DMS153 treated with DMSO at 0.1 percent for 48 hours (cell line): ENCODE data around the gene VWA3B.
"Not testable (repeated sequence)": the region's sequence is repeated elsewhere in the genome, so short reads cannot be mapped to it uniquely, and the experiment has no call there.

Experiments
- DNase-seq: peaks from one replicate; lab custom pipeline; 2025; ENCODE audit not compliant: unreplicated experiment; lab: John Stamatoyannopoulos, UW

The VWA3B gene

DNA sequence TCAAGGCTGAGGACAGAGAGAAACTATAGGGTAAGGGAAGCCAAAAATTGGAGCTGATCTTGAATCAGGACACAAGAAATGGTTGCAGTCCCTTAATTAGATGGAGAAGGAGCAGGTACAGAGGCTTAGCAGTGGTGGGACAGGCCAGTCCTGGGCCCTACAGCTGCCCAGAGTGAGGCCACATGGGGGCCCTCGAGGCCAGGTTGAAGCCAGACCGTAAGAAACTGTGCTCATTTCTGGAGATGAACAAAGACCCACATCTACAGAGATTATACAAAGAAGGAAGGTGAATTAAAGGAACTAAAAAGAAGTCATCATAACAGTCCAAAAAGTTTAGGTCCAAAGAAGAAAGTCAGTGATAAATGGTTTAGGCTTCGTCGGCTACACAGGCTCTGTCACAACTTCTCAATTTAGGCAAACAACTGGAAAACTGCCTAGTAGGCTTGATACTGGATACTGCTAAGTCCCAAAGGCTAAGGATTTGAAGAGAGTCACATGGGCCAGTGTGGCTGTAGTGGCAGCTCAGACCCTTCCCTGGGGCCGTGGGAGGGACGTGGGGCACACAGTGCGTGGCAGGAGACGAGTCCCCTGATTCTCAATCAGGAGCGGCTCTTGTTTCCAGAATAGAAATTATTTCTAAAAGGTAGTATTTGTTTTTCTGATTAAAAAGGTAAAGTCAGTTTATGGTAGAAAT, 208.9 kb downstream of the VWA3B start:
- DNase-seq: no peak

DNA sequence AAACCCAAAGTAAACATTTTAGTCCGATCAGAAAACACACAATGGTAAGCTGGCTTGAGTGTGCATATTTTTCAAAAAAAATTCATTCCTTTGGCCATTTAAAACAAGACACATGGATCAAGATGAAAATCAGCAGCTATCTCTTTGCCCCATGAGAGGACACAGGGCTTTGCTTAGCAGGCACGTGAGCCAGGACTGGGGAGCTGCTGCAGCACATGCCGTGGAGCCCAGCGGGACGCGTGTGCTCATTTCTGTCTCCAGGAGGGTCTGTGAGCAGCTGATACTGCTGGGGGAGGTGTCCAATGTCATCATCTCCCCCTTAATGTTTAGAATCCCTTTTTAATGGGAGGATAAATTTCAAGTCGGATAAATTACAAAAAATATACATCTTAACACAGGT, 209.5 kb downstream of the VWA3B start:
- no peak for DNase-seq

DNA sequence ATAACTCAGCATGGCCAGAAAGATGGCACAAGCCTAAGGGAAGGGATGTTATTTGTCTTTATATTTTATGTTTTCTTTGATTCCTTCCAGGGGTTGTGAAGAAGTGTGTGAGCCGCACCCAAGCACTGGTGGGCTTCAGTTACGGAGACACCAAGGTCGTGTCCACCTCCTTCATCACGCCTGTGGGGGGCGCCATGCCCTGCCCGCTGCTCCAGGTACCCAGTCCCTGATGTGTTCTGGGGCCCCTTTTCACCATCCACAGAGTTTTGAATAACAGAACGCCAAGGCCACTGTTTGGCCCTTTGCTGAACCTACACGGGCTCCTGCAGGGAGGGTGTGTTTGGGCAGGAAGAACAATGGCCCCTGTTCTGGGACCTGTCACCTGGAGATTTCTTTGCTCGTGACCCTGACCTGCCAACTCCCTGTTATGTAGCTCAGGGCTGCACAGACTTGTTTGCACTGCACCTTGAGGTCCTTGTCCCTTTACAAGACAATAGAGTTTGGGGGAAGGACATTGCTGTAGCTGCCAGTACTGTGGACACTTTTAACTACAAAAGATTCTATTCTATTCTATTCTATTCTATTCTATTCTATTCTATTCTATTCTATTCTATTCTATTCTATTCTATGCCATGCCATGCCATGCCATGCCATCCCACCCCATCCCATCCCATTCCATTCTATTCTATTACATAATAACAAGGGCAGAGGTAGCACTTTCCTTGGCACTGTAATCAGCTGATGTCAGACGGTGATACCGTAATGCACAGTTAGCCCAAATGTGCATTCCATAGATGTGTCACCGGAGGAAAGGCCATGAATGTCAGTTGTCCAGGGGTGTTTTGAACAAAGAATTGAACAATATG, 211.1 kb downstream of the VWA3B start:
- no peak for DNase-seq

DNA sequence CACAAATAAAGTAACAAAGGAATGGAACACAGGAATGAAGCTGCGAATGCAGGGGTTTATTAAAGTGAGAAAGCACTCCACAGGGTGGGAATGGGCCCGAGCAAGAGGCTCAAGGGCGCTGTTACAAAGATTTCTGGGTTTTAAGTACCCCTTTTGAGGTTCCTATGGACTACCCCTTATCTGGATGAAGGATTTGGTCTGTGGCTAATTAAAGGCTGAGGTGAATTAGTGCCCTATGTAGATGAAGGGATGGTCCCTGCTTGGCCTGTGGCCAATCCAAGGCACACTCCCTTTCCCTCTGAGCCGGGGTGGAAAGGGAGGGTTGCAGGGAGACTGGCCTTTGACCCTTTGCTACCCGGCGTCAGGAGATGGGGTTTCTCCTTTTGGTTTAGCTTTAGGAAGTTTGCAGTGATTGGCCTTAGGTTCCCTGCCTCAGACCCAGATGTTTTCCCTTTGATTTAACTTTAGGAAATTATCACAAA, 211.8 kb downstream of the VWA3B start:
- DNase-seq: no peak

- DNase-seq: no peak
Observed at GRCh38 chr2:98299211-98299905, 212.4 kb downstream of the VWA3B start.

GRCh38 chr2:98300141-98300874, 213.3 kb downstream of the VWA3B start:
- DNase-seq: no peak

DNA sequence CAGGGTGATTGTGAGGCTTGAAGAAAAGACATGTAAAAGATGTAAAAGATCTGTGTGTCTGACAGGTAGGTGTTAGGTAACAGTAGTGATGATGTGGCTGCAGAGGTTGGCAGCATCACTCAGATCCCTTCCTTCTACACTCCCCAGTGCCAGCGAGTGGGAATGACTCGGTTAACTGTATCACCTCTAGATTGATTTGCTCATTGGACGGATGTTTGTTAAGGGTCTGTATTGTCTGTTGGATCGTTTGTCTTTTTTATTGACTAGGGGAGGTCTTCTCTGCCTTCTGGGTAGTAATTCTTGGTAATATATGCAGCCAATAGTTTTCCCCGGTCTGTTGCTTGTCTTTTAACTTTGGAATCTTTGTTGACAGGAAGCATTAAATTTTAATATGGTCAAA, 214.5 kb downstream of the VWA3B start:
- DNase-seq: no peak

- DNase-seq: not testable (repeated sequence)
Observed at GRCh38 chr2:98307131-98307696, 220.2 kb downstream of the VWA3B start.

GRCh38 chr2:98308068-98308467, 221.1 kb downstream of the VWA3B start:
- DNase-seq: no peak

- DNase-seq: no peak
Observed at GRCh38 chr2:98308532-98308931, 221.6 kb downstream of the VWA3B start.

DNA sequence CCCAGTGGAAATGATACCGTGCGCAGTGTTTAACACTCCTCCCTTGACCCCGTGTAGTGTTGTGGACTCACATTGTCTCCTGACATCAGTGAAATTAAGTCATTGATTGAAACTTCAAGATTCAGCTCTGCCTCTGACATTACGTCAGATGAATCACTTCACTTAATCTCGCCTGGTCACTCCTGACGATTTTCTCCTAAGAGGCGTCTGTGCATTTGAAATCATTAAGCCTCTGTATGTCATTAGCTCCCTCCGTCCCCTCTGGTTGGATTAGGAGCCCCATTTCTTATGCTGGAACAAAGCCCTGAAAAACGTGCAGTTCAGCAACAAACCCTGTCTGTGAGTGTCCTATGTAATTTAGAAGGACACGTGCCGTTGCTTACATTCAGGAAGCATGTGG, 222.6 kb downstream of the VWA3B start:
- no peak for DNase-seq

DNA sequence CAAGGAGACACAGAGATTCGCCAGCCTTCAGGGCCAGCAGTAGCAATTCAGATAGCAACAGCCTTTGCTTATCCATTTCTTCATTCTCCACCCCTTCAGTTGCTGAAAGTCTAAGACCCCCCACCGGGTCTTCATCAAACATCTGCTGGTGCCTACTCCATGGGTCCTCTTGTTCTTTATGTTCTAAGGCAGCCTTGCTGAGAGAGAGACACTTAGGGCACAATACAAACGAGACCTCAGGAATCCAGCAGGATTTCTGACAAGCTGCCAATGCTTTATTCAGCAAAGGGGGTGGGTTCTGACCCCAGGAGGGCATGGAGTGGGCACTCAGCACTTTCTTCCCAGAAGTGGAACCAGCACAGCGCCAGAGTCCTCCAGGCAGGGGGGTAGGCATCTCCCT, 223.0 kb downstream of the VWA3B start:
- no peak for DNase-seq

DNA sequence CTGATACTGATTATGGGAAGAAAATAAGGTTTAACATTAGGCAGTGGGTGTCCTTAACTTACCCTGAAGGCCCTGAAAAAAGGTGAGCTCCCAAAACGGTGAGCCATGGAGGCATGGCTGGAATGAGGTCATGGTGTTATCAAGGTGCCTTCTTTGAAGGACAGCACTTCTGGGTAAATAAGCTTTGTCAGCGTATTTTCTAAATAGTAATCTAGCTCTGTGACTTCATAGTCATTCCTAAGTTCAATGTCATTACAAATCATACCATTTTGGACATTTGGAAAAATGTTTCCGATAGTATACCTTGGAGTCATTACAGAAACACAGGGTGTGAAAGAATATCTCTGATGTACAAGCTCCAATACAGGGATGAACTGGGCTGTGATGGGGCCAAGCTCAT, 224.1 kb downstream of the VWA3B start:
- no peak for DNase-seq

DNA sequence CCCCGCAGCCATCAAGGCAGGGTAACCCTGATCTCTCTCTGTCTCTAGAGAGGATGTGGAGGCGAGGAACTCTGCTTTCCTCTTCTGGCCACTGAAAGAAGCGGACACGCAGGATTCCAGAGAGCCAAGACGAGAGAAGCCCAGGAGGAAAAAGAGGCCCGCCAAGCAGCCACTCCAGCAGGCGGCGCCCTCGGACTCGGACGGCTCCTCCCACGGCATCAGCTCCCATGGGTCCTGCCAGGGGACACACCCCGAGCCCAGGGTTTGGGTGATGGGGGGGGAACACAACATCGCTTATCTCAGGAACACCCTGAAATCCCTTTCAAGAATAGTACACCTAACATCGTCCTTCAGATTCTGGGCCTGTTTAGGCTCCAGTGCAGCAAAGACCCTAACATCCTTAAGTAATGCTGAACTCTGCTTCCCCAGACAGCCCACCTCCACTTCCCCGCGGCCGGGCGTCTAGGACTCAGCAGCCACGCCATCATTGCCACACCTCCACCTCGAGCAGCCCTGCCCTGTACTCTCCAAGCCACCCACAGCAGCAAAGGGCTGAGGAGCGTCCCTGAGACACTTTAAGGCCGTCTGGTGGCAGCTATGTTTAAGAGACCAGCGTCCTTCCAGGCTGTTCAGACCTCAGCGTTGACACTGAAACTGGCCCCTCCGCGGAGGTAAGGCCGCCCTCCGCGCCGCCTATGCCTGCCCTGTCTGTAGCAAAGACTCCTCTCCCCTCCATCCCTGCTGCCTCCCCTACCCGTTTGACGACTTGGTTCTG, 225.0 kb downstream of the VWA3B start:
- no peak for DNase-seq

DNA sequence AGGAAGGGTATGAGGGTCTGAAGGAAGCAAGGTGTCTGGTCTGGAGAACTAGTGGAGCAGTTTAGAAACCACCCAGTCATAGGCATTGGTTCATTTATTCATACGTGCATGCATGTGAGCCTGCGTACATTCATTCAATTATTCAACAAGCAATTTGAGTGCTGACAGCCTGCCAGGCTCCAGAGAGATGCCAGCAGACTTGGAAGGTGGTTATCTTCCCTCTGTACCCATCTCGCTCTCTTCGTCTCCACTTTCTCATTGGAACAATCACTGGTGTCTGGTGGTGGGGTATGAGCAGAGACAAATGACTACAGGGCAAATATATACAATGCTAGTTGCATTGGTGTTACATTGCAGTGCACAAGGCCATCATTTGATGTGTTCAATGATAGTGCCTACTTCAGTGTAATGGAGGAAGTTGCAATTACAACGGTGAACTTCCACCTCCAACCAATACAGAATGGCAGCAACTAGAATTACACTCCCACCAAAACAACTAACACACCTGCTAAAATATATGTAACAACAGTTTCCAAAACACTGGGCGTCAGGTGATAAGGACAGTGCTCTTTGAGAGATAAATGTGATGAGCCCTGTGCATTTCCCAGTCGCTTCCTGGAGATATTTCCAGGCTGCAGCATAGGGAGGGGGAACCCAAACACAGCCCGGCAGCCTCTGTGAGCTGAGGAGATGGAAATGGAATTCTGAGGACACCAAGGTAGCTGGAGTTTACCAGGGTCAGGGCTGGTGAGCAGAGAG, 226.7 kb downstream of the VWA3B start:
- no peak for DNase-seq

GRCh38 chr2:98314251-98314650, 227.3 kb downstream of the VWA3B start:
- no peak for DNase-seq

DNA sequence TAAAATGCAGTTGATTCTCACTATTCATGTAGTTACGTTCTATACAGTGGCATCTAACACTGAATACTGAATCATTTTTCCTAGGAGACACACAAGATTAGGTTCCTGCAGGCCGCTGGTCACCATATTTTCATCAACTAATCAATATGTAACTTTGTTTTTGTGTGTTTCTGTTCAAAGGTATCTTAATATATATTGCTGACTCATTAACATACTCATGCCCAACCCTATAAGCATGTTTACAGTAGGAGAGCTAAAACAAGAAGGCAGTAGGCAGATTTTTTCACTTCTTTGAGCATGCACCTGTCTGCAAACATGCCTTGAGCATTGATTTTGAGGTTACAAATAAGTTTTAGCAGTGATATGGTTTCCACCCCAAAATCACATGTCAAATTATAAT, 229.0 kb downstream of the VWA3B start:
- DNase-seq: no peak

DNA sequence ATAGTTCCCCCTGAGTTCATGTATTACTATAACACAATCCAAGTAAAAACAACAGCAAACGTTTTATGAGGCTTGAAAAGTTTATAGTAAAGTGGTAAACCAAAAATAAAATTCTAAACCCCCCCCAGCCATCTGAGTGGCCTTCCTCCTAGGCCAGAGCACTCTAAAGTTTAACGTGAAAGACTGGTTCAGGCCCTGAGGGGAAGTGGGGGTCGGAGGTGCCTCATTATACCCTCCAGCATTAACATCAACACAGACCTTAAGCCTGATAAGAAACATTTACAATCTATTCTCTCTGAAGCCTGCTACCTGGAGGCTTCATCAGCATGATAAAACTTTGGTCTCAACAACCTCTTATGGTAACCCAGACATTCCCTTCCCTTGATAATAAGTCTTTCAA, 230.2 kb downstream of the VWA3B start:
- DNase-seq: no peak

DNA sequence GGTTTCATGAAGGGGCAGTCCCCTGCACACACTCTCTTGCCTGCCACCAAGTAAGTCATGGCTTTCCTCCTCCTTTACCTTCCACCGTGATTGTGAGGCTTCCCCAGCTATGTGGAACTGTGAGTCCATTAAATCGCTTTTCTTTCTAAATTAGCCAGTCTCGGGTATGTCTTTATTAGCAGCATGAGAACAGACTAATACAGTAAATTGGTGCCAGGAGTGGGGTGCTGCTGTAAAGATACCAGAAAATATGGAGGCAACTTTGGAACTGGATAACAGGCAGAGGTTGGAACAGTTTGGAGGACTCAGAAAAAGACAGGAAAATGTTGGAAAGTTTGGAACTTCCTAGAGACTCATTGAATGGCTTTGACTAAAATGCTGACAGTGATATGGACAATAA, 233.2 kb downstream of the VWA3B start:
- not testable (repeated sequence) for DNase-seq
